OCI-LY7 (cell line): Measurements from ENCODE around the gene SLC8B1. TPM values are rescaled to one million over a fixed set of nuclear protein-coding genes. Genes with fewer than 3 reads are reported as not detected.

Experiments
- BruUV-seq: library from RNA; stranded (reverse); fragments of 400-500 nt; replicated peaks from 2 replicates; lab custom pipeline; 2021; lab: Mats Ljungman, UMichigan
- CTCF ChIA-PET: fragments of 300-600 bp; sonication (Branson Sonifier 250); formaldehyde crosslinking; loops from one replicate; lab custom pipeline; 2022; ENCODE audit warnings: antibody characterized with exemption; ENCODE audit not compliant: unreplicated experiment; lab: Charles Lee
- POLR2A ChIA-PET: fragments of 300-600 bp; sonication (Branson Sonifier 250); formaldehyde crosslinking; loops from one replicate; lab custom pipeline; 2022; ENCODE audit warnings: antibody characterized with exemption; lab: Charles Lee
- DNase-seq: peaks from one replicate; pipeline ENCODE4 v3.0.0-alpha.2; 2015; ENCODE audit warnings: low spot score
- H2AFZ ChIP-seq: fragments of 200-600 bp; sonication (generic), shearing (Covaris generic); 2 replicates; pipeline ENCODE4 v1.6.1; 2014; ENCODE audit warnings: mild to moderate bottlenecking, antibody characterized with exemption, low read length, moderate library complexity
- H3K27ac ChIP-seq: fragments of 200-600 bp; sonication (generic); 2 replicates; pipeline ENCODE4 v1.5.1; 2014; ENCODE audit warnings: mixed run types, low read depth, mild to moderate bottlenecking, moderate library complexity, low read length, inconsistent platforms; ENCODE audit not compliant: poor library complexity, severe bottlenecking
- H3K36me3 ChIP-seq: fragments of 200-600 bp; sonication (generic); 2 replicates; pipeline ENCODE4 v1.6.1; 2014; ENCODE audit warnings: mild to moderate bottlenecking, antibody characterized with exemption, low read length, moderate library complexity, mixed read lengths; ENCODE audit not compliant: insufficient read depth
- H3K4me1 ChIP-seq: fragments of 200-600 bp; sonication (generic); 2 replicates; pipeline ENCODE4 v1.5.1; 2014; ENCODE audit warnings: mild to moderate bottlenecking, low read length; ENCODE audit not compliant: insufficient read depth, poor library complexity, severe bottlenecking
- H3K4me2 ChIP-seq: fragments of 200-600 bp; sonication (generic); 2 replicates; pipeline ENCODE4 v1.6.1; 2014; ENCODE audit warnings: mild to moderate bottlenecking, low read length
- H3K4me3 ChIP-seq: fragments of 200-600 bp; sonication (generic); 2 replicates; pipeline ENCODE4 v1.5.1; 2014; ENCODE audit warnings: mild to moderate bottlenecking, low read depth, low read length; ENCODE audit not compliant: poor library complexity, severe bottlenecking
- H3K79me2 ChIP-seq: fragments of 200-600 bp; sonication (generic); 2 replicates; pipeline ENCODE4 v1.6.1; 2016; ENCODE audit warnings: low read depth, mild to moderate bottlenecking, low read length, moderate library complexity, mixed read lengths; ENCODE audit not compliant: insufficient read depth
- H3K9me2 ChIP-seq: fragments of 200-600 bp; sonication (generic); 2 replicates; pipeline ENCODE4 v1.6.1; 2016; ENCODE audit warnings: mild to moderate bottlenecking, low read length, mixed read lengths; ENCODE audit not compliant: insufficient read depth
- H3K9me3 ChIP-seq: fragments of 200-600 bp; sonication (generic); 2 replicates; pipeline ENCODE4 v1.6.1; 2014; ENCODE audit warnings: mild to moderate bottlenecking, mixed run types, low read length, mixed read lengths
- H4K20me1 ChIP-seq: fragments of 200-600 bp; sonication (generic); 2 replicates; pipeline ENCODE4 v1.6.1; 2014; ENCODE audit warnings: mild to moderate bottlenecking, antibody characterized with exemption, low read length, moderate library complexity, mixed read lengths; ENCODE audit not compliant: insufficient read depth
- CTCF ChIP-seq: fragments of 200-600 bp; sonication (generic); conservative IDR thresholded peaks from 2 replicates; pipeline ENCODE4 v1.5.1; 2014; ENCODE audit warnings: mild to moderate bottlenecking, antibody characterized with exemption, low read length, moderate library complexity, mixed read lengths
- EZH2phosphoT487 ChIP-seq: fragments of 200-600 bp; sonication (generic); IDR thresholded peaks from 2 replicates; pipeline ENCODE4 v1.6.1; 2018; ENCODE audit warnings: low read depth, borderline replicate concordance, mild to moderate bottlenecking, mixed run types, antibody characterized with exemption, low read length, moderate library complexity, mixed read lengths
- intact Hi-C: fragments of 100-400 bp; cut with micrococcal nuclease; formaldehyde crosslinking; loops from one replicate; pipeline ENCODE4 v1.10.0; 2022; ENCODE audit not compliant: unreplicated experiment
- total RNA-seq, 2 experiments: library from RNA; depleted of rRNA in 1 of 2; stranded (reverse); fragments of >200 nt in 1 of 2; shearing (Covaris generic) in 1 of 2; gene quantifications; 2 replicates each; pipeline ENCODE4 v1.2.3, GENCODE V29; 2014 to 2022

Gene SLC8B1
- total RNA-seq, 2 experiments from 2014 or later, result 47.1 to 57.2 TPM

DNA sequence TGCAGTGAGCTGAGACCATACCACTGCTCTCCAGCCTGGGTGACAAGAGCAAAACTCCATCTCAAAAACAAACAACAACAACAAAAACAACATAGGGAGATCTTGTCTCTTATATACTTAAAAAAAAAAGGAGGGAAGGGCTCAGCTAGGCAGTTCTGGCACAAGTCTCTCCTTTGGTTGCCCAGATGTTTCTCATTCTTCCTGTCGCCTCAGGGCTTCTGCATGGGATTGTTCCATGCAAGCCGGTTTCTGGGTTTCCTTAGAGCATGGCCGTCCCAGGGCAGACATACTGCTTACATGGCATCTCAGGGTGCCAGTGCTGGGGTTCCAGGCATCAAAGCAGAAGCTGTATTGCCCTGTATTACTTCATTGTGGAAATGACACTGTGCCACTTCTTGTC is 5.2 kb upstream of the SLC8B1 start:
- Histone ChIP-seq H3K4me1 (peaks cover 3% of the 10 kb centered on the region), H4K20me1 (no peaks in the 10 kb centered on the region), H3K4me3 (no peak overlapping the region), H3K27ac (no peak overlapping the region), H3K79me2 (no peaks in the 10 kb centered on the region), H3K9me3 (no peaks in the 10 kb centered on the region), H3K9me2 (no peaks in the 10 kb centered on the region), H3K4me2 (no peak overlapping the region), H2AFZ (no peak overlapping the region), H3K36me3 (no peaks in the 10 kb centered on the region)
- POLR2A ChIA-PET, result no interaction called here
- intact Hi-C loops, result no loop called here
- no peak for DNase-seq
- CTCF ChIA-PET, result no interaction called here
- no TSS peak for BruUV-seq
- TF ChIP-seq EZH2phosphoT487, result no peak
- no peak for TF ChIP-seq CTCF

GRCh38 chr12:113339540-113339939 is 4.6 kb upstream of the SLC8B1 start:
- Histone ChIP-seq H3K9me2 (no peaks in the 10 kb centered on the region), H3K9me3 (no peaks in the 10 kb centered on the region), H4K20me1 (no peaks in the 10 kb centered on the region), H3K4me2 (no peak overlapping the region), H3K4me1 (peaks cover 3% of the 10 kb centered on the region), H2AFZ (no peak overlapping the region), H3K4me3 (no peak overlapping the region), H3K36me3 (no peaks in the 10 kb centered on the region), H3K79me2 (peaks cover 2% of the 10 kb centered on the region; the same call in 1 of the 2 replicates), H3K27ac (no peak overlapping the region)
- TF ChIP-seq EZH2phosphoT487, result no peak
- no peak for TF ChIP-seq CTCF
- ChIA-PET POLR2A (no interaction called here), CTCF (no interaction called here)
- intact Hi-C loops, result no loop called here
- BruUV-seq, result no TSS peak
- DNase-seq, result no peak
